HEK293 (cell line): ENCODE measurements around the gene TMEM8B.

Experiments used
- CTCF ChIP-seq: fragments of 450-650 bp; formaldehyde crosslinking; IDR thresholded peaks from 2 replicates; pipeline ENCODE4 v1.5.1; 2016; ENCODE audit warnings: missing biosample characterization, missing genetic modification characterization
- KLF16 ChIP-seq: fragments of 450-650 bp; formaldehyde crosslinking; IDR thresholded peaks from 2 replicates; pipeline ENCODE4 v1.5.1; 2017; ENCODE audit warnings: missing biosample characterization, missing genetic modification characterization
- PRDM1 ChIP-seq: fragments of 450-650 bp; formaldehyde crosslinking; IDR thresholded peaks from 2 replicates; pipeline ENCODE4; 2016; ENCODE audit warnings: missing biosample characterization, missing genetic modification characterization
- REST ChIP-seq: fragments of 450-650 bp; formaldehyde crosslinking; IDR thresholded peaks from 2 replicates; pipeline ENCODE4 v1.5.1; 2016; ENCODE audit warnings: missing biosample characterization, missing genetic modification characterization
- ZBTB17 ChIP-seq: fragments of 450-650 bp; formaldehyde crosslinking; IDR thresholded peaks from 2 replicates; pipeline ENCODE4 v1.5.1; 2016; ENCODE audit warnings: missing biosample characterization, missing genetic modification characterization
- ZNF146 ChIP-seq: fragments of 450-650 bp; formaldehyde crosslinking; IDR thresholded peaks from 2 replicates; pipeline ENCODE4 v1.5.1; 2016; ENCODE audit warnings: missing biosample characterization, missing genetic modification characterization
- ZNF221 ChIP-seq: fragments of 450-650 bp; formaldehyde crosslinking; IDR thresholded peaks from 2 replicates; pipeline ENCODE4 v1.5.1; 2017; ENCODE audit warnings: missing biosample characterization, missing genetic modification characterization, borderline replicate concordance
- ZNF501 ChIP-seq: fragments of 450-650 bp; formaldehyde crosslinking; IDR thresholded peaks from 2 replicates; pipeline ENCODE4 v1.5.1; 2016; ENCODE audit warnings: missing biosample characterization, missing genetic modification characterization
- ZNF530 ChIP-seq: fragments of 450-650 bp; formaldehyde crosslinking; IDR thresholded peaks from 2 replicates; pipeline ENCODE4 v1.5.1; 2016; ENCODE audit warnings: low read depth, missing biosample characterization, missing genetic modification characterization
- ZNF776 ChIP-seq: fragments of 450-650 bp; formaldehyde crosslinking; IDR thresholded peaks from 2 replicates; pipeline ENCODE4 v1.5.0; 2017; ENCODE audit warnings: missing biosample characterization, missing genetic modification characterization, borderline replicate concordance
- ZNF792 ChIP-seq: fragments of 450-650 bp; formaldehyde crosslinking; IDR thresholded peaks from 2 replicates; pipeline ENCODE4 v1.5.1; 2016; ENCODE audit warnings: missing biosample characterization, missing genetic modification characterization
- ZSCAN4 ChIP-seq: fragments of 450-650 bp; formaldehyde crosslinking; IDR thresholded peaks from 2 replicates; pipeline ENCODE4 v1.5.1; 2017; ENCODE audit warnings: missing biosample characterization, missing genetic modification characterization

GRCh38 chr9:35868933-35869332, 39.9 kb downstream of the TMEM8B start:
- TF ChIP-seq ZNF501 (tag by site-specific recombination) (no peak), ZNF776 (tag by site-specific recombination) (no peak), ZNF146 (no peak), KLF16 (tag by site-specific recombination) (no peak), ZNF530 (tag by site-specific recombination) (no peak), ZBTB17 (tag by site-specific recombination) (no peak), ZNF221 (tag by site-specific recombination) (no peak), CTCF (tag by site-specific recombination) (no peak), PRDM1 (tag by site-specific recombination) (no peak), ZSCAN4 (tag by site-specific recombination) (no peak), ZNF792 (tag by site-specific recombination) (no peak), REST (no peak)
